Measurements from ENCODE around the gene CCM2.

The CCM2 gene

GRCh38 chr7:44974549-44974948 lies 25.5 kb upstream of the CCM2 start:
- POLR2A ChIA-PET = interaction anchor here (0.7 to 3.5 kb wide), 4 partner anchors 12 to 137 kb away, joined by 3 to 15 read pairs (median 8); partner anchors contain the start of genes CCM2 and TBRG4

GRCh38 chr7:44975331-44976039 lies 24.5 kb upstream of the CCM2 start:
- Histone ChIP-seq H3K27ac (ENCODE audit: insufficient read depth in 1 of 2, low read depth in 1 of 2, low read length in 2 of 2, poor library complexity in 1 of 2, severe bottlenecking in 2 of 2) (no peak overlapping the region), H3K27me3 (replicated peaks in 2 of 5; ENCODE audit: control insufficient read depth in 4 of 5, insufficient read depth in 5 of 5, low read length in 4 of 5) (no peaks in the 10 kb centered on the region), H3K9me3 (ENCODE audit: control extremely low read depth in 1 of 5, control insufficient read depth in 4 of 5, insufficient read depth in 2 of 5, low read depth in 1 of 5, low read length in 4 of 5) (no peaks in the 10 kb centered on the region), H3K36me3 (ENCODE audit: control insufficient read depth in 4 of 4, insufficient read depth in 4 of 4, low read length in 3 of 4) (peaks cover 9 to 67% (median 40%) of the 10 kb centered on the region in 4 experiments), H3K4me1 (ENCODE audit: control extremely low read depth in 1 of 4, control insufficient read depth in 4 of 4, insufficient read depth in 4 of 4, low read length in 3 of 4) (peaks cover 11 to 57% (median 46%) of the 10 kb centered on the region in 4 experiments), H3K4me3 (ENCODE audit: control insufficient read depth in 1 of 7, extremely low read depth in 1 of 7, insufficient read depth in 4 of 7, low read depth in 2 of 7, low read length in 6 of 7) (no peak overlapping the region)
- DNase-seq = no peak
- ChIA-PET CTCF (interaction anchor here (0.7 to 15.0 kb wide), 10 partner anchors 9 to 159 kb away, joined by 3 to 204 read pairs (median 18); partner anchors contain the start of gene CCM2), POLR2A (interaction anchor here (0.6 kb wide), 1 partner anchor 22 kb away, joined by 5 read pairs; no protein-coding TSS in a partner anchor)
- 98% methylated on average over 9 of the region's 12 CpGs for WGBS (ENCODE audit: insufficient coverage)

More at GRCh38 chr7:44974549-44974948, 25.5 kb upstream of the CCM2 start:
- WGBS (ENCODE audit: insufficient coverage) = 97% methylated on average over 7 of the region's 7 CpGs
- Histone ChIP-seq H3K9me3 (ENCODE audit: control extremely low read depth in 1 of 5, control insufficient read depth in 4 of 5, insufficient read depth in 2 of 5, low read depth in 1 of 5, low read length in 4 of 5) (no peaks in the 10 kb centered on the region), H3K27ac (ENCODE audit: insufficient read depth in 1 of 2, low read depth in 1 of 2, low read length in 2 of 2, poor library complexity in 1 of 2, severe bottlenecking in 2 of 2) (no peak overlapping the region), H3K4me3 (ENCODE audit: control insufficient read depth in 1 of 7, extremely low read depth in 1 of 7, insufficient read depth in 4 of 7, low read depth in 2 of 7, low read length in 6 of 7) (no peak overlapping the region), H3K4me1 (ENCODE audit: control extremely low read depth in 1 of 4, control insufficient read depth in 4 of 4, insufficient read depth in 4 of 4, low read length in 3 of 4) (peaks cover 3 to 47% (median 37%) of the 10 kb centered on the region in 4 experiments), H3K27me3 (replicated peaks in 2 of 5; ENCODE audit: control insufficient read depth in 4 of 5, insufficient read depth in 5 of 5, low read length in 4 of 5) (no peaks in the 10 kb centered on the region), H3K36me3 (ENCODE audit: control insufficient read depth in 4 of 4, insufficient read depth in 4 of 4, low read length in 3 of 4) (peaks cover 9 to 76% (median 45%) of the 10 kb centered on the region in 4 experiments)
- no peak for DNase-seq
- CTCF ChIA-PET = interaction anchor here (1.0 to 15.0 kb wide), 21 partner anchors 9 to 407 kb away, joined by 3 to 204 read pairs (median 8); partner anchors contain the start of gene CCM2

GRCh38 chr7:44976040-44976745 lies 23.8 kb upstream of the CCM2 start:
- Histone ChIP-seq H3K9me3 (ENCODE audit: control extremely low read depth in 1 of 5, control insufficient read depth in 4 of 5, insufficient read depth in 2 of 5, low read depth in 1 of 5, low read length in 4 of 5) (no peaks in the 10 kb centered on the region), H3K4me3 (ENCODE audit: control insufficient read depth in 1 of 7, extremely low read depth in 1 of 7, insufficient read depth in 4 of 7, low read depth in 2 of 7, low read length in 6 of 7) (peak overlapping the region in 2 of 7 experiments; percentile 61 to 91), H3K4me1 (ENCODE audit: control extremely low read depth in 1 of 4, control insufficient read depth in 4 of 4, insufficient read depth in 4 of 4, low read length in 3 of 4) (peaks cover 13 to 64% (median 53%) of the 10 kb centered on the region in 4 experiments), H3K27me3 (replicated peaks in 2 of 5; ENCODE audit: control insufficient read depth in 4 of 5, insufficient read depth in 5 of 5, low read length in 4 of 5) (no peaks in the 10 kb centered on the region), H3K27ac (ENCODE audit: insufficient read depth in 1 of 2, low read depth in 1 of 2, low read length in 2 of 2, poor library complexity in 1 of 2, severe bottlenecking in 2 of 2) (peak overlapping the region in 1 of 2 experiments; percentile 96), H3K36me3 (ENCODE audit: control insufficient read depth in 4 of 4, insufficient read depth in 4 of 4, low read length in 3 of 4) (peaks cover 9 to 59% (median 38%) of the 10 kb centered on the region in 4 experiments)
- DNase-seq = no peak
- 100% methylated on average over 6 of the region's 6 CpGs for WGBS (ENCODE audit: insufficient coverage)
- ChIA-PET POLR2A (no interaction called here), CTCF (interaction anchor here (0.7 to 15.0 kb wide), 6 partner anchors 12 to 159 kb away, joined by 3 to 204 read pairs (median 71); partner anchors contain the start of gene CCM2)

GRCh38 chr7:44976746-44977196 lies 23.2 kb upstream of the CCM2 start:
- Histone ChIP-seq H3K27me3 (replicated peaks in 2 of 5; ENCODE audit: control insufficient read depth in 4 of 5, insufficient read depth in 5 of 5, low read length in 4 of 5) (no peaks in the 10 kb centered on the region), H3K9me3 (ENCODE audit: control extremely low read depth in 1 of 5, control insufficient read depth in 4 of 5, insufficient read depth in 2 of 5, low read depth in 1 of 5, low read length in 4 of 5) (no peaks in the 10 kb centered on the region), H3K4me3 (ENCODE audit: control insufficient read depth in 1 of 7, extremely low read depth in 1 of 7, insufficient read depth in 4 of 7, low read depth in 2 of 7, low read length in 6 of 7) (peak overlapping the region in 4 of 7 experiments; percentile 5 to 91 (median 69)), H3K4me1 (ENCODE audit: control extremely low read depth in 1 of 4, control insufficient read depth in 4 of 4, insufficient read depth in 4 of 4, low read length in 3 of 4) (peaks cover 13 to 70% (median 59%) of the 10 kb centered on the region in 4 experiments), H3K27ac (ENCODE audit: insufficient read depth in 1 of 2, low read depth in 1 of 2, low read length in 2 of 2, poor library complexity in 1 of 2, severe bottlenecking in 2 of 2) (peak overlapping the region; percentile 42 to 96), H3K36me3 (ENCODE audit: control insufficient read depth in 4 of 4, insufficient read depth in 4 of 4, low read length in 3 of 4) (peaks cover 9 to 58% (median 36%) of the 10 kb centered on the region in 4 experiments)
- 92% methylated on average over 14 of the region's 17 CpGs for WGBS (ENCODE audit: insufficient coverage)
- POLR2A ChIA-PET = interaction anchor here (0.9 kb wide), 1 partner anchor 9 kb away, joined by 3 read pairs; no protein-coding TSS in a partner anchor
- no peak for DNase-seq
- CTCF ChIA-PET = interaction anchor here (1.1 to 15.0 kb wide), 5 partner anchors 13 to 158 kb away, joined by 4 to 204 read pairs (median 138); partner anchors contain the start of gene CCM2

- peak in 2 of 3 donors; percentile 84 to 86 for DNase-seq
- Histone ChIP-seq H3K27me3 (replicated peaks in 2 of 5; ENCODE audit: control insufficient read depth in 4 of 5, insufficient read depth in 5 of 5, low read length in 4 of 5) (no peaks in the 10 kb centered on the region), H3K9me3 (ENCODE audit: control extremely low read depth in 1 of 5, control insufficient read depth in 4 of 5, insufficient read depth in 2 of 5, low read depth in 1 of 5, low read length in 4 of 5) (no peaks in the 10 kb centered on the region), H3K36me3 (ENCODE audit: control insufficient read depth in 4 of 4, insufficient read depth in 4 of 4, low read length in 3 of 4) (peaks cover 7 to 55% (median 33%) of the 10 kb centered on the region in 4 experiments), H3K27ac (ENCODE audit: insufficient read depth in 1 of 2, low read depth in 1 of 2, low read length in 2 of 2, poor library complexity in 1 of 2, severe bottlenecking in 2 of 2) (peak overlapping the region; percentile 87 to 96), H3K4me1 (ENCODE audit: control extremely low read depth in 1 of 4, control insufficient read depth in 4 of 4, insufficient read depth in 4 of 4, low read length in 3 of 4) (peaks cover 13 to 74% (median 60%) of the 10 kb centered on the region in 4 experiments), H3K4me3 (ENCODE audit: control insufficient read depth in 1 of 7, extremely low read depth in 1 of 7, insufficient read depth in 4 of 7, low read depth in 2 of 7, low read length in 6 of 7) (peak overlapping the region; percentile 6 to 91 (median 61))
- ChIA-PET CTCF (interaction anchor here (1.0 to 15.0 kb wide), 6 partner anchors 13 to 158 kb away, joined by 4 to 204 read pairs (median 6); partner anchors contain the start of genes CCM2 and PURB), POLR2A (interaction anchor here (0.6 to 4.5 kb wide), 4 partner anchors 9 to 85 kb away, joined by 3 to 19 read pairs (median 3); partner anchors contain the start of gene CCM2)
- 8% methylated on average over 2 of the region's 8 CpGs for whole genome bisulfite sequencing (ENCODE audit: insufficient coverage)
Observed at GRCh38 chr7:44977304-44977958, 22.6 kb upstream of the CCM2 start.

- no peaks in the 10 kb centered on the region for H3K9me3 ChIP-seq (ENCODE audit: control extremely low read depth in 1 of 5, control insufficient read depth in 4 of 5, insufficient read depth in 2 of 5, low read depth in 1 of 5, low read length in 4 of 5)
- DNase-seq = peak in 1 of 3 donors; percentile 49
- peaks cover 8 to 55% (median 33%) of the 10 kb centered on the region in 4 experiments for H3K36me3 ChIP-seq (ENCODE audit: control insufficient read depth in 4 of 4, insufficient read depth in 4 of 4, low read length in 3 of 4)
- ChIA-PET CTCF (interaction anchor here (1.0 to 15.0 kb wide), 4 partner anchors 22 to 157 kb away, joined by 4 to 204 read pairs (median 72); partner anchors contain the start of genes CCM2 and PURB), POLR2A (interaction anchor here (0.6 to 4.5 kb wide), 3 partner anchors 20 to 85 kb away, joined by 3 to 19 read pairs (median 3); partner anchors contain the start of gene CCM2)
- 13% methylated on average over 5 of the region's 6 CpGs for WGBS (ENCODE audit: insufficient coverage)
- peak overlapping the region; percentile 87 to 96 for H3K27ac ChIP-seq (ENCODE audit: insufficient read depth in 1 of 2, low read depth in 1 of 2, low read length in 2 of 2, poor library complexity in 1 of 2, severe bottlenecking in 2 of 2)
- H3K27me3 ChIP-seq (replicated peaks in 2 of 5; ENCODE audit: control insufficient read depth in 4 of 5, insufficient read depth in 5 of 5, low read length in 4 of 5) = no peaks in the 10 kb centered on the region
- H3K4me1 ChIP-seq (ENCODE audit: control extremely low read depth in 1 of 4, control insufficient read depth in 4 of 4, insufficient read depth in 4 of 4, low read length in 3 of 4) = peaks cover 13 to 79% (median 60%) of the 10 kb centered on the region in 4 experiments
- H3K4me3 ChIP-seq (ENCODE audit: control insufficient read depth in 1 of 7, extremely low read depth in 1 of 7, insufficient read depth in 4 of 7, low read depth in 2 of 7, low read length in 6 of 7) = peak overlapping the region; percentile 6 to 91 (median 61)
Observed at GRCh38 chr7:44977959-44978335, 22.1 kb upstream of the CCM2 start.

Measured in common myeloid progenitor, CD34-positive (primary cell).